Esophagus squamous epithelium (tissue), 4 donors: Measurements from ENCODE around the gene ITGB7.

Source experiments
- POLR2A ChIP-seq, 4 donors: fragments of 450-650 bp; IDR thresholded peaks; one replicate each; pipeline ENCODE4 v1.6.1; 2017; ENCODE audit warnings: antibody characterized with exemption in 4 of 4, mild to moderate bottlenecking in 4 of 4, moderate library complexity in 3 of 4
- TF ChIP-seq, protein P1 (sequence below), 6 experiments: fragments of 450-650 bp in 4 of 6; fragments of 200-600 bp in 2 of 6; sonication (generic) in 2 of 6; IDR thresholded peaks; one replicate each; pipeline ENCODE4 v1.5.1; 2016 to 2019; ENCODE audit warnings: antibody characterized with exemption in 6 of 6, mild to moderate bottlenecking in 4 of 6, moderate library complexity in 4 of 6

- TF ChIP-seq, protein P1, sequence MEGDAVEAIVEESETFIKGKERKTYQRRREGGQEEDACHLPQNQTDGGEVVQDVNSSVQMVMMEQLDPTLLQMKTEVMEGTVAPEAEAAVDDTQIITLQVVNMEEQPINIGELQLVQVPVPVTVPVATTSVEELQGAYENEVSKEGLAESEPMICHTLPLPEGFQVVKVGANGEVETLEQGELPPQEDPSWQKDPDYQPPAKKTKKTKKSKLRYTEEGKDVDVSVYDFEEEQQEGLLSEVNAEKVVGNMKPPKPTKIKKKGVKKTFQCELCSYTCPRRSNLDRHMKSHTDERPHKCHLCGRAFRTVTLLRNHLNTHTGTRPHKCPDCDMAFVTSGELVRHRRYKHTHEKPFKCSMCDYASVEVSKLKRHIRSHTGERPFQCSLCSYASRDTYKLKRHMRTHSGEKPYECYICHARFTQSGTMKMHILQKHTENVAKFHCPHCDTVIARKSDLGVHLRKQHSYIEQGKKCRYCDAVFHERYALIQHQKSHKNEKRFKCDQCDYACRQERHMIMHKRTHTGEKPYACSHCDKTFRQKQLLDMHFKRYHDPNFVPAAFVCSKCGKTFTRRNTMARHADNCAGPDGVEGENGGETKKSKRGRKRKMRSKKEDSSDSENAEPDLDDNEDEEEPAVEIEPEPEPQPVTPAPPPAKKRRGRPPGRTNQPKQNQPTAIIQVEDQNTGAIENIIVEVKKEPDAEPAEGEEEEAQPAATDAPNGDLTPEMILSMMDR (IDR thresholded peaks at IDR 0.05) = no peak
- TF ChIP-seq POLR2A (IDR thresholded peaks at IDR 0.05) = no peak
Measured at GRCh38 chr12:53173085-53173715, 33.9 kb downstream of the ITGB7 start.
